Stimulated activated CD8-positive, alpha-beta memory T cell treated with anti-CD3 and anti-CD28 coated beads, Interleukin-4, amount 100 ng/mL, for 24 hours (primary cell): ENCODE measurements around the gene RAPGEF5.

ENCODE experiments used
- DNase-seq: peaks from one replicate; pipeline ENCODE4 v3.0.0-alpha.2; 2020; ENCODE audit warnings: low read depth

RAPGEF5 gene

GRCh38 chr7:22302951-22303423 is 54.0 kb downstream of the RAPGEF5 start:
- DNase-seq: no peak

- no peak for DNase-seq
These were observed 54.8 kb downstream of the RAPGEF5 start for GRCh38 chr7:22302193-22302592.

DNA sequence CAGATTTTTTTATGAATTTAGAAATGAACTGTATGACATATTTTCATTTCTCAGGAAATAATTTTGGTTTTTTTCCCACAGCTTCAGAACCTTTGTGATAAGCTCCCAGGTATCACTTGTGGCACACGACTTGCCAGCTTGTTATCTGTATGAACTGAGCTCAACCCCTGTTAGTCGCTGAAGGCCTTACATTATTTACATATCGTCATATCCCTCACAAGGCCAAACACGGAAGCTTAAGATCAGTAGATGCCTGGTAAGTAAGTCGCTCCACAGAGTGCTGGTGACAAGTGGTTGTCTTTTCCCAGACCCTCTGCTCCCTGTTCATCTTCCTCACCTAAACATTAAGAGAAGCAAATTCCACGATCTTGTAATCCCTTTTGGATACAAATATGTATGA is 55.2 kb downstream of the RAPGEF5 start:
- DNase-seq: no peak

- no peak for DNase-seq
These were observed 56.1 kb downstream of the RAPGEF5 start for GRCh38 chr7:22300839-22301238.

- no peak for DNase-seq
These were observed 60.0 kb downstream of the RAPGEF5 start for GRCh38 chr7:22296916-22297315.

DNA sequence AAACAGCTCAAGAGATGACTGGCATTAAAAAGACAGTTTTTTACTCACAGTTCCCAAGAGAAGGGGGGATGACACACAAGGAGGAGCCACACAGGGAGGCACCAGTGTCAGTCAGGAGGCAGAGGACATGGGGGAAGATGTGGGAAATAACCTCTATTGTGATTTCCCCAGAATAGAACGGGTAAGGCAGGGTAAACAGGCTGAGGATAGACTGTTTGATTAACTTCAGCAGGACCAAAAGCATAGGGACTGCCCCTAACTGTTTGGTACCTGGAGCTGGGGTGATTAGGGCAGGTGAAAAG is 60.7 kb downstream of the RAPGEF5 start:
- no peak for DNase-seq

DNA sequence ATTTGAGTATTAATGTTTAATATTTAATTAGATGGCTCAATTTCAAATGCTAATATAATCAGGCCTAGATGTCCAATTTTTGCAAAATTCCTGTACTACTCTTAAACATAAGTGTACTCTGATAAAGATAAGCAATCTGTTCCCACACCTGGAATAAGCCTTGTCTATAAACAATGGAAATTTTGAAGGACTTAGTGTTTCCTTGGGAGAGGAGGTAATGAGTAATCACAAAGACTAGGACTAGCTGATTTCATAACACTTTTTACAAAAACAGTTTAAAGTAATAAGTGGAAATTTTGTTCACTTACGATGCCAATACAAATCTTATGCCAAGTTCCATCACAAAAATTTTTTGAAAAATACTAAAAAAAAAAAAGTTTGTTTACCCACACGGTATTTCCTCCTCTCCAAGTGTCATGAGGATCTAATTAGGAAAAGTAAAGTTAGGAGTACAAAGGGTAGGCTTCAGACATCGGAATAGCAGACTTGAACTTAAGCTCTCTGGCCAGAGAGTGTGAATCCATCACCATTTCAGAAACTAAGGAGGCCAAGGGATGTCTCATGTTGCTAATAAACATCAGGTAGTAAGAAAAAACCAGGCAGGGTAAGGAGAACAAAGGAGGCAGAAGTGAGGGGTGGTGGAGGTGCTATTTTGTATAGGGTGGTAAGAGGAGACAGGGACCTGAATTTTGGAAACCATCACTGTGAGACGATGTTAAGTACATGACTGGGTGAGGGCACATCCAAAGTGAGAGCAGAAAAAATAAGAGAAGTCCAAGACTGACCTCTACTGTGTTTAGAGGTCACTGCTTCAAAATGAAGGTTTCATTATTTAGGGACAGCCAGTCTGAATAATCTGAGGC is 61.3 kb downstream of the RAPGEF5 start:
- no peak for DNase-seq

DNA sequence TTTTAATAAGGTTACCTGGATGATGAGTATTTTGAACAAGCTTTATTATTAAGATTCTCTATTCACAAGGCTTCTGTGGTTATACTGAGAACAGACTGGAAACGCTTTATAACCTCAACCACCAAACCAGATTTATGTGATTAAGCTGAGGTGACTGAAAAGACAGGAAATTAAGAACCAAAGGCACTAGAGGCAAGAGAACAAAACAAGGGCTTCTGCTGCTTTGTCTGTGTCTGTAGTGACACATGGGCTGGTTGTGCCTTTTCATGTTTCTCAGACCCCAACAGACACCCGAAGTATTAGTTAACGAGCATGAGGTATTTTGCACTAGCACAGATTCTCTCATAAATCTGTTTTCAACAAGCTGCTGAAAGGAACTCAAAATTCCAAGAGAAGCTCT is 64.4 kb downstream of the RAPGEF5 start:
- DNase-seq: no peak

GRCh38 chr7:22291977-22292376 is 65.0 kb downstream of the RAPGEF5 start:
- no peak for DNase-seq

DNA sequence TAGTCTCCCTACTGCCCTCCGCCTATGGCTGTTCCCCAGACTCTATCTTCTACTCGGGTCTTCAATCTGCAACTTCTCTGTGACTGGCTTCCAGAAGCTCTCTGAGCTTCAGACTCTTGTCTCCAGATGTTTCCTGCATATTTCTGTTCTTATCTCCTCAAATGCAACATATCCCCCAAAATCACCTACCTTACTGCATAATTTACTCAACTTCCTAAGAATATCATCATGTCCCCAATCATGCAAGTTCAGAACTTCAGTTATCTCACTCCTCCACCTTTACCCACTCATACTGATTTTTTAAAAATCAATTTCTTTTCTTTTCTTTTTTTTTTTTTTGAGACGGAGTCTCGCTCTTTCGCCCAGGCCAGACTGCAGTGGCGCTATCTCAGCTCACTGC is 68.8 kb downstream of the RAPGEF5 start:
- no peak for DNase-seq

DNA sequence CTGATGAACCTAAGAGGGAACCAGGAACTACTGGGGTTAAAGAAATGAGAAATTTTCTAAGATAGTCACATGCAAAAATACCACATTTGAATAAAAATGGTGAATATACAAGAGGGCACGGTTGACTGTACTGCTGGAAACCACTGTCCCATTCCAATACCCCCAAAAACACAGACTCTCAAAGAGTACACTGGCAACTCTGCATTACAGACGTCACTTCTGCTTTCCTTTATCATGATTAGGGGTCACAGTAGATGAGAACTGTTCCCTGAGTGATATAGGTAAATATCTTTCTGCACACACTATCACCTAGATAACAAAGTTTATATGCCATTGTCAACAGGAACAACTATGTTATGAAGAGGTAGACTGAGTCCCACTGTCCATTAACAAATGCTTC is 69.5 kb downstream of the RAPGEF5 start:
- no peak for DNase-seq

- DNase-seq: no peak
These were observed 70.5 kb downstream of the RAPGEF5 start for GRCh38 chr7:22286436-22286835.

GRCh38 chr7:22281481-22281880 is 75.5 kb downstream of the RAPGEF5 start:
- DNase-seq: no peak

- no peak for DNase-seq
These were observed 76.9 kb downstream of the RAPGEF5 start for GRCh38 chr7:22280031-22280430.

- no peak for DNase-seq
These were observed 78.3 kb downstream of the RAPGEF5 start for GRCh38 chr7:22278660-22279059.

- no peak for DNase-seq
These were observed 79.6 kb downstream of the RAPGEF5 start for GRCh38 chr7:22277375-22277774.

DNA sequence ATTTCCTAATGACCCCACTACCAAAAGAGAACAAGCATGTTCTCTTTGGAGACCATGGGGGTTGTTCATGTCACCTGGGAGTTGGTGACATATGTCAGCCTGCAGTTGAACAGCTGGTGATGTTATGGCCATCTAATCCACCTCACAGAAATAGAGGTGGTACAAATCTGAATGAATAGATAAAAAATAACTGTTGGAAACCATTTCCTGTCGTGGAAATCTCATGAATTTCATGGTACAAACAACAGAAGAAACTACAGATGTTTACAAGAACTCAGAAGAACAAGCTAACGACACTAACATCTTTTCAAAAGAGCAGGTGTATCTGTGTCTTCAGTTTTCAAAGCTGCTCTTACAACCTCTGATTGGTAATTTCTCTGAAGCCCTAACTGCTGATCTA is 81.3 kb downstream of the RAPGEF5 start:
- DNase-seq: no peak

- no peak for DNase-seq
These were observed 85.6 kb downstream of the RAPGEF5 start for GRCh38 chr7:22271311-22271710.

DNA sequence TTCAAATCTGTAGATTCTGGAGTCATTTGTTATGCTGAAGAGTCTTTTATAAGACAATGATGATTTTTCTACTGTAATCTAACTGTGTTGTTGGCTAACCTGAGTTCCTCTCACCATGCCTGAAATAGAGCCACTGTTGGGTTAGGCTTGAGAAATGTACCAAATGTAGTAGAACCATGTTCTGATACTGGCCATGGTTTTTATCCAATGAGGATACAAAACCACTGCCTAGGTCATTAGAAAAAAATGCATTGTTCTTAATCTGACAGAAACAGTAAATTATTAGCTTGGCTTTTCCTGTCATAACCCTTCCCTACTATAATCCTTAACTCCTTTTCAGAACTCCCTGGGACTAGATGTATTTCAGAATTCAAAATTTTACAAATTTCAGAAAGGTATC is 86.6 kb downstream of the RAPGEF5 start:
- no peak for DNase-seq

GRCh38 chr7:22269963-22270362 is 87.0 kb downstream of the RAPGEF5 start:
- no peak for DNase-seq

- DNase-seq: no peak
These were observed 88.0 kb downstream of the RAPGEF5 start for GRCh38 chr7:22268884-22269421.

DNA sequence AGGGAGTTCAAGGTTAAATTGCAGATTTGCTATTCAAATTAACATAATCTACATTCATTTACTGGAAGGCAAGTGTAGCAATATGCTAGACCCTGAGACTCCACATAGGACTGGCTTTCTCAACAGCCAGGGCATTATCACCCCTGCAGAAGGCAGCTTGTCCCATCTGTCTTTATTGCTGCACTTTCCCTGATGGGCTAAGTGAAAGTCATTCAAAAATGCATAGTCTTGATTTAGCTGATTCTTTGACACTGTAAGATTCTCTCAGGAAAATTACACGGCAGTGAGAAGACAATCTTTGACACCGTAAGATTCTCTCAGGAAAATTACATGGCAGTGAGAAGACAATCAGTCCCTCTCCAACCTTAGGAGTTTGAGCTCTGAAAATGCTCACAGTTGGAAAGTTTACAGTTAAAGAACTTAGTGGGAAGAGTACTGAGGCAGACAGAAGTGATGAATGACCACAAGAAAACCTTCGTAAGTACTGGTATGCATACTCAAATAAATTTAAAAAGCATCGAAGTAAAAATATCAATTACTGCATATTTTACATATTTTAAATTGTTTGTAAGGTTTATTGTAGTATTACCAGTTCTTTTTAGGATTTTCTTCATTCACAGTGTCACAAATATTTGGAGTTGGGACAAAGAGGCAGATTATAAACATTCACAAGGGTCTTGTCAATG is 88.9 kb downstream of the RAPGEF5 start:
- DNase-seq: no peak

GRCh38 chr7:22262538-22262937 is 94.4 kb downstream of the RAPGEF5 start:
- no peak for DNase-seq
